ENCODE data around the gene BBS7.

The BBS7 gene

DNA sequence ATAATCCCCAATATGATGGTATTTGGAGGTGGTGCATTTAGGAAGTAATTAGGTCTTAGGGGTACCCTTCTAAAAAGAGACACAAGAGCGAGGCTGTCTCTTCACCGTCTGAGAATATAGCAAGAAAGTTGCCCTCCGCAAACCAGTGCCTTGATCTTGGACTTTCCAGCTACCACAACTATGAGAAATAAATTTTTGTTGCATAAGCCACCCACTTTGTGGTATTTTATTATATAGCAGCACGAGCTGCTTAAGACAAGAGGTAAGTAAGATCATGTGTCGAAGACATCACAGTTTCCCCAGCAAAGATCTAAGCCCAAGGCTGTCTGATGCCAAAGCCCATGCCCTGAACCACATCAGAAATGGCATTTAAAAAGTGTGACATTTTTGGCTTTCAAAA lies 78.8 kb downstream of the BBS7 start:
- no peak for DNase-seq (ENCODE audit: low read depth, low spot score)

DNA sequence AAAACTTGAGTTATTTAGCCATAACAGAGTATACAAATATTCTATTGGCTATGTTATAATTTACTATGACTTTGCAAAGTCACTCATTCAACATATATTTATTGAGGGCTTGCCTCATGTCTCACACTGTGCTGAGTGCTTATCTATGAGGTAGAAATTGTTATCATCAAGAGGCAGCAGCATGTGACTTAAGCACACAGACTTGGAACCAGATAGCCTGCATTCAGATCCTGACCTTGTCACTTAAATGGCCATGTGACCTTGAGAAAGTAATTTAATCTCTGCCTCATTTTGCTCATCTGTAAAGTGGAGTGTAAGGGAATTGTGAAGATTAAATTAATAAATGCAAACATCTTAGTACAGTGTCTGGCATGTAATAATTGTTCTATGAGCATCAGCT lies 79.3 kb downstream of the BBS7 start:
- no peak for DNase-seq (ENCODE audit: low read depth, low spot score)

DNA sequence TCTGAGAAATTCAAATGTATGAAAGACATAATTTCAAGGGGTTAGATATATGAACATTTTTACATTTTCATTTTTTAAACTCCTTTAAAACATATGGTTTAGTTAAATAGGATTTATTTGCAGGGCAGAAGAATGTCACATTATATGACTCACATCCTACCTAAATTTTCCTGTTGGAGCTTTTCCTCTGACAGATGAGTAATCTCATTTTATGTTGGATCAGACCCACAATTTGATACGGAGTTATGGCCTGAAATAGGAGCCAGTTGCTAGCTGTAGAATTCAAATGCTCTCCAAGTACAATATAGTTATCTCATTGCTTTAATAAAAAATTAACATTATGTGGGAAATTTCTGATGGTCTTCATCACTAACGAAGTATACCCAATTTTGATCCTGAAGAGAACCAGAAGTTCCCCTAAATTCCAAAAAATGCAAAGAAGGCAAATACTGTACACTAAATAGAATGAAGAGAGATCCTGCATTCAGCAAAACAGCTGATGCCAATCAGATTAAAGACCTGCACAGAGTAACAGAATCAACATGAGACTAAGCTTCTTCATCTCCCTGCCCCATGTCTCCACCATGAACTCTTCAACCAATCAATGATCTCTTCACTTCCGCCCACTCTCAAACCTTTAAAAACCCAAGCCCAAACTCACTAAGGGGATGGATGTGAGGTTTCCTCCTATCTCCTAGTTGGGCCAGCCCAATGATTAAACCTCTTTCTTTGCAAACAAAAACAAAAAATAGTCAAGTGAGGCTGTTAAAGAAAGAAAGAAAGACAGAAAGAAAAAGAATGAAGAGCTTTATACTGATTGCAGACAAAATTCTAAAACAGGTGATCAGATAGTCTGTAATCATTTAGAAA lies 80.1 kb downstream of the BBS7 start:
- DNase-seq (ENCODE audit: low read depth, low spot score), result no peak

DNA sequence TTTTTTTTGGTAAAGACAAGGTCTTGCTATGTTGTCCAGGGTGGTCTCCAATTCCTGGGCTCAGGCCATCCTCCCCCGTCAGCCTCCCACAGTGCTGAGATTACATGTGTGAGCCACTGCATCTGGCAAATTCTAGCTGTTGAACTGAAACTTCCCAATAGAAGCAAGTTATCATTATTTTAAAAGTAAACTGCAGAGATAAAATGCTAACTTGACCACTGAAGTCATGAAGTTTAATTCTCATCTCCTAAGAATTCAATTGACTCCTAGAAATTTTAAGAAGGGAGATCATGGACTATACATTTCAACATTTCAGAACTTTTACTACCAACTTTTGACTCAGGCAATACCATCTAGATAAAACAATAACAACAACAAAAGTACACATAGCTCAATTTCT lies 80.8 kb downstream of the BBS7 start:
- no peak for DNase-seq (ENCODE audit: low read depth, low spot score)

DNA sequence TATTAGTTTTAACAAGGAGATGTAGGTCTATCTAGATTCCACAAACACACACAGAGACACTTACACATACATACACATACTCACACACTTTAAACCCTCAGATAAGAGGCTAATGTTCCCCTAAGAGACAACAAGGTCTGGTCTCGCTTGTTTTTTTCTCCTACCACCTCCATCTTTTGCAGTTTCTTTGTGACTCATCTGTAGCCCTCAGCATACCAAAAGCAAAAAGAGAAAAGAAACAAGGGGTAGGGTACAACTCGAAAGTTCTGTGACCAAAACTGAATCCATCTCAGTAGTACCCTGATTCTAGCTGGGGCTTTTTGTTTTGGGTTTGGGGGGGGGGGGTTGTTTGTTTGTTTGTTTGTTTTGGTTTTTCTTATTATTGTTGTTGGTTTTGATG lies 81.4 kb downstream of the BBS7 start:
- no peak for DNase-seq (ENCODE audit: low read depth, low spot score)

DNA sequence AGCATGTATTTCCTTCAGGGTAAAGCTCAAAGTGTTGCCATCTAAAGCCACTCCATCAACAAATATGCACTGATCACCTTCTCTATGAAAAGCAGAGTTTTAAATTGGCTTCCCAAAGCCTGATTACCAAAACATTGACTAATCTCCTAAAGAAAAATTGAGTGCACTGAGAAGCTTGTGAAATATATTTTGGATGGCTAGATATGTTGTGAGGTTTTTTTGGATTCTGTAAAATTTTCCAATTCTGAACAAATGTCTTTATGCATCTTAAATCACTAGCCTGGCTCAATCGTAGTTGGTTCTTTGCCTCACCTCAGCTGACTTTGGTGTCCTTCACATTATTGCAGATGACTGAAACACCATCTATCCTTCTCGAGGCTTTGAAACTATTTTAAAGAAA lies 84.1 kb downstream of the BBS7 start:
- no peak for DNase-seq (ENCODE audit: low read depth, low spot score)

DNA sequence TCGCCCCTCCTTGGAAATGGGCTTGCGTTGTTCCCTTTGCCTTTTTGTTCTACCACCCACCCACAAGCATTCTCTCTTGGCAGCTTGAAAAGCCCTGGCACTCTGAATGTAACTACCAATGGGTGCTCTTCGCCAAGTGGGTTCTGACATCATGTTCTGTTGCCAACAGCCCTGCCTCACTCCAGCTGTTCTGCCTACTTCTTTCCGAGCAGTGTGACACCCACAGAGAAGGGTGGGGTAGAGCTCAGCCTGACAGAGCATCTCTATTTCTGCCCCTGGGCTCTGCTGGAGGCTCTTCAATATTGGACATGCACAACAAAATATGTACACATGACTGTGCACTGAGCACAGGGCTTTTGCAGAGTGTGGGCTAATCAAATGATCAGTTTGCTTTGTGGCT lies 84.8 kb downstream of the BBS7 start:
- DNase-seq (ENCODE audit: low read depth, low spot score), result no peak

DNA sequence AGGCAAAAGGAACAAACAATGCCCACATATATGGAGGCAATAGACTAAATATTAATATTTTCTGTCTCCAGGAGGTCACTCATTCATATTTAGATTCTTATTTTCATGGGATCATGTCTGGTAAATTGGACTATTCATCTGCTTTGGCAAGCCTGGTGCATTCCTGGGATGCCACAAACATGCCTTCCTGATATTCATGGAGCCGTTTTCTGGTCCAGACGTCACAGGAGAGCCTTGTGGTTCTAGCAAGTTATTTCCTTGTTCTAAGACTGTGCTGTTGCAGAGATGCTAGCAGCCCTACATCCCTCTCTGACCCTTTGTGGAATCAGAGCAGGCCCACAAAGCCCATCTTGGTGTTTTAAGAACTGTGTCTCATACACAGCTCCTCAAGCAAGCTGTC lies 85.3 kb downstream of the BBS7 start:
- DNase-seq (ENCODE audit: low read depth, low spot score), result no peak

DNA sequence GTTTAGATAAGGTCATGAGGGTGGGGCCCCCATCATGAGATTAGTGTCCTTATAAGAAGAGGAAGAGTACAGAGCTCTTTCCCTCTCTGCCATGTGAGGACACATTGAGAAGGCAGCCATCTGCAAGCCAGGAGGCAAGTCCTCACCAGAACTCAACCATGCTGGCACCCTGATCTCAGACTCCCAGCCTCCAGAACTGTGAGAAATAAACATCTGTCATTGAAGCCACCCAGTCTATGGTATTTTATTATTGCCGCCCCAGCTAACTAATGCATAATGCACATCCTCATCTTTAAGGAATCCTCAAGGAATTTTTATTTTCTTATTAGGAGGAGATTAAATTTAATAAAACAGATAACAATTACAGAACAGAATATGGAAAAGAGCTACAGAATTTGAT lies 85.9 kb downstream of the BBS7 start:
- DNase-seq (ENCODE audit: low read depth, low spot score), result no peak

DNA sequence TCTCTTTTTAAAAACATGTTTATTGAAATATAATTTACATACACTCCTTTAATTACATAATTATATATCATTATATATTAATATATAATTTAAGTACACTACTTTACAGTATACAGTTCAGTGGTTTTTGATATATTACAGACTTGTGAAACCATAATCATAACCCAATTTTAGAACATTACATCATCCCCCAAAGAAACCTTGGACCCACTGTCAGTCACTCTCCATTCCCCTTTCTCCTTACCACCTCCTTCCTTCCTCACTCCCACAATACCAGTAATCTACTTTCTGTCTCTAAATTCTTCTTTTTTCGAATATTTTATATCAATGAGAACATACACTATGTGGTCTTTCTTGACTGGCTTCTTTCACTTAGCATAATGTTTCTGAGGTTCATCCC lies 87.1 kb downstream of the BBS7 start:
- DNase-seq (ENCODE audit: low read depth, low spot score), result no peak

DNA sequence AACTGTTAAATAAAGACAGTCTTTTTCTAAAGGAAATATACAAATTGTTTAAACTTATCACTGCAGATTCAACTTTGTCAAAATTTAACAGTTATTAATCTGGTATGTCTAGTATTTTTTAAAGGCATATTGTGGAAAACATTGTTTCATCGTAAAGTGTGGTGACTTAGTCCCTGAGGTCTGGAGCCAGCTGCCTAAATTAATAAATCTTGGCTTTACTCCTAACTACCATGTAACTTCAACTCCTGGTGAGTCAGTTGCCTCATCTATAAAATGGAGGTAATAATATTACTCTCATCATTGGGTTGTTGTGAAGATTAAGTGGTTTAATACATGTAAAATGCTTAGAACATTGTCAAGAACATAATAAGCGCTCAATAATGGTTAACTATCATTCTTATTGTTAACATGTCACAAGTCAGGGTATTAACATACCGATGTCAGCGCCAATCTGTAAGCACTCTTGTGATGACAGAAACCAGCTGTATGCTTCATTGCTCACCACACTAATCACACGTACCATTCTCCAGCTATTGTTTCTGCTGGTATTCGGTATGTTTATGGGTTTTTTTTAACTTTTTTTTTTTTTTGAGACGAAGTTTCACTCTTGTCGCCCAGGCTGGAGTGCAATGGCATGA lies 91.2 kb downstream of the BBS7 start:
- DNase-seq (ENCODE audit: low read depth, low spot score), result no peak

DNA sequence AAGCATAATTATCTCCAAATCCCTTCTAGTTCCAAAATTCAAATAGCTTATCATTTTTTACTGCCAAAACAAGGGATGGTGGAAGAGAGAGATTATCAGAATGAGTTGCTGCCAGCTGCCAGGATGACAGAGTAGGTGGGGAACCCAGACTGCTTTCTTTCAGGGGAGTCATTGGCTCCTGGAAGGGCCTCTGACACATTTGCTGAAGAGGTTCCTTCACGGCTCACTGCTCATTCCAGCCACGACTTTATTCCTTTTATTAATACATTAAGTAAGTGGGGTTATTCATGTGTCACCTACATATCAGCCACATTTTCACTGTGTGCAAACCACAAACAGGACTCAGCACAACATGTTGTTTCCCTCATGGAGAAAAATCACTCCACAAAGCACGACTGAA lies 92.6 kb downstream of the BBS7 start:
- no peak for DNase-seq (ENCODE audit: low read depth, low spot score)

DNA sequence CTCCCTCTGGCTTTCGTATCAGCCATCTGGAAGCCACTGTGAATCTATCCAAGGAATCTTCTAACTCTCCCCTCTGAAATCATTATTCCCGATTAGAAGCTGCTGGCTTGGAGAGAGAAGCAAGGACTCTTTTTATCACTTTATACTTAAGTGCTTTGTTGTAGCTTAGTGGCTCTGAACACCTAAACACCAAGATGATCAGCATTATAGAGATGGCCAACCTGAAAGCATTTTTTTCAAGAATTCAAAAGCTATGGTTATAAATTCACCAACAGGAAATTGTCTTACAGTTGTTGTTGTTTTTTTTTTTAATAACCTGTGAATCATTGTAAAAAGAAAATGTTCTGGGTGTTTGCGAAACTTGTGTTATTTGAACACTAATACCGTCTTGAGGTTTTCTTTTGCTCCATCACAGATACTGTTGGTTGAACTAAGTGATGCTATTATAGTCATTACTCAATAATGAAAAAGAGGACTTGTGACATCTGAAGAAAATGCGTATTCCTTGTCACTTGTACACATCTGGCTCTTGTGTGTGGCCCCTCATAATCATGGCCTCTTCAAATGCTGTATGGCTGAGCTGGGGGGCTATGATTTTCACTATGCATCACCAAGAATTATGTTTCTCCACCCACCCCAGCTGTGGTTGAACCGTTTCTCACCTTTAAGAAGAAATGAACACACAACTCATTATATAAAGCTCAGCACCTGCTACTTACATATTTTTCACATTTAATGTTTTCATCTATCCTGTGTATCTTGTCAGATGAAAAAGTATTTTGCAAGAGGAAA lies 93.5 kb downstream of the BBS7 start:
- DNase-seq (ENCODE audit: low read depth, low spot score), result no peak
